SKM-1 treated with dmso at 0.1 percent for 144 hours (cell line): ENCODE results near the gene ATAT1.

ENCODE experiments used
- DNase-seq: peaks from one replicate; lab custom pipeline; 2025; ENCODE audit not compliant: unreplicated experiment; lab: John Stamatoyannopoulos, UW

ATAT1 gene

GRCh38 chr6:30626484-30627366, at the start of gene ATAT1:
Gene ATAT1, plus strand, starts transcription at chr6:30626874.
- DNase-seq = no peak

- DNase-seq = no peak
Measured at GRCh38 chr6:30578051-30578450, 48.6 kb upstream of the ATAT1 start.

- DNase-seq = no peak
Measured at GRCh38 chr6:30583921-30584320, 42.8 kb upstream of the ATAT1 start.

- DNase-seq = no peak
Measured at GRCh38 chr6:30589754-30590358, 36.8 kb upstream of the ATAT1 start.

- no peak for DNase-seq
Measured at GRCh38 chr6:30590509-30590908, 36.2 kb upstream of the ATAT1 start.

GRCh38 chr6:30591008-30591407, 35.7 kb upstream of the ATAT1 start:
- DNase-seq = no peak

- DNase-seq = no peak
Measured at GRCh38 chr6:30592287-30592686, 34.4 kb upstream of the ATAT1 start.

GRCh38 chr6:30597315-30598144, 29.1 kb upstream of the ATAT1 start:
- DNase-seq = peak; percentile 56

- no peak for DNase-seq
Measured at GRCh38 chr6:30598912-30599624, 27.6 kb upstream of the ATAT1 start.

- DNase-seq = no peak
Measured at GRCh38 chr6:30599625-30600324, 26.9 kb upstream of the ATAT1 start.

- DNase-seq = no peak
Measured at GRCh38 chr6:30600451-30600961, 26.2 kb upstream of the ATAT1 start.

GRCh38 chr6:30601436-30601814, 25.2 kb upstream of the ATAT1 start:
- DNase-seq = no peak

- DNase-seq = no peak
Measured at GRCh38 chr6:30601815-30602641, 24.6 kb upstream of the ATAT1 start.

GRCh38 chr6:30603961-30604360, 22.7 kb upstream of the ATAT1 start:
- no peak for DNase-seq

GRCh38 chr6:30610065-30610464, 16.6 kb upstream of the ATAT1 start:
- DNase-seq = no peak

GRCh38 chr6:30611150-30611855, 15.4 kb upstream of the ATAT1 start:
- no peak for DNase-seq

GRCh38 chr6:30611856-30612194, 14.8 kb upstream of the ATAT1 start:
- no peak for DNase-seq

GRCh38 chr6:30612213-30612612, 14.5 kb upstream of the ATAT1 start:
- no peak for DNase-seq
